HL-60 (cell line): Measurements from ENCODE around the gene ANAPC1.

Source experiments
- POLR2AphosphoS5 ChIP-seq: IDR thresholded peaks from 2 replicates; pipeline ENCODE4 v1.6.1; 2012; ENCODE audit warnings: low read depth
- TF ChIP-seq, protein P1 (sequence below): IDR thresholded peaks from one replicate; pipeline ENCODE4 v1.5.1; 2011; ENCODE audit warnings: low read length, control low read depth, inconsistent platforms; ENCODE audit not compliant: insufficient read depth

GRCh38 chr2:111919365-111919764 is 35.4 kb upstream of the ANAPC1 start:
- no peak for TF ChIP-seq POLR2AphosphoS5
- TF ChIP-seq, protein P1, sequence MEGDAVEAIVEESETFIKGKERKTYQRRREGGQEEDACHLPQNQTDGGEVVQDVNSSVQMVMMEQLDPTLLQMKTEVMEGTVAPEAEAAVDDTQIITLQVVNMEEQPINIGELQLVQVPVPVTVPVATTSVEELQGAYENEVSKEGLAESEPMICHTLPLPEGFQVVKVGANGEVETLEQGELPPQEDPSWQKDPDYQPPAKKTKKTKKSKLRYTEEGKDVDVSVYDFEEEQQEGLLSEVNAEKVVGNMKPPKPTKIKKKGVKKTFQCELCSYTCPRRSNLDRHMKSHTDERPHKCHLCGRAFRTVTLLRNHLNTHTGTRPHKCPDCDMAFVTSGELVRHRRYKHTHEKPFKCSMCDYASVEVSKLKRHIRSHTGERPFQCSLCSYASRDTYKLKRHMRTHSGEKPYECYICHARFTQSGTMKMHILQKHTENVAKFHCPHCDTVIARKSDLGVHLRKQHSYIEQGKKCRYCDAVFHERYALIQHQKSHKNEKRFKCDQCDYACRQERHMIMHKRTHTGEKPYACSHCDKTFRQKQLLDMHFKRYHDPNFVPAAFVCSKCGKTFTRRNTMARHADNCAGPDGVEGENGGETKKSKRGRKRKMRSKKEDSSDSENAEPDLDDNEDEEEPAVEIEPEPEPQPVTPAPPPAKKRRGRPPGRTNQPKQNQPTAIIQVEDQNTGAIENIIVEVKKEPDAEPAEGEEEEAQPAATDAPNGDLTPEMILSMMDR = no peak
